ENCODE data around the gene UNC79. TPM values are rescaled to one million over a fixed set of nuclear protein-coding genes. Genes with fewer than 3 reads are reported as not detected.

UNC79 gene
- total RNA-seq, 4 donors from 2014 or later, result 0.14 to 0.32 TPM; not detected in 2

DNA sequence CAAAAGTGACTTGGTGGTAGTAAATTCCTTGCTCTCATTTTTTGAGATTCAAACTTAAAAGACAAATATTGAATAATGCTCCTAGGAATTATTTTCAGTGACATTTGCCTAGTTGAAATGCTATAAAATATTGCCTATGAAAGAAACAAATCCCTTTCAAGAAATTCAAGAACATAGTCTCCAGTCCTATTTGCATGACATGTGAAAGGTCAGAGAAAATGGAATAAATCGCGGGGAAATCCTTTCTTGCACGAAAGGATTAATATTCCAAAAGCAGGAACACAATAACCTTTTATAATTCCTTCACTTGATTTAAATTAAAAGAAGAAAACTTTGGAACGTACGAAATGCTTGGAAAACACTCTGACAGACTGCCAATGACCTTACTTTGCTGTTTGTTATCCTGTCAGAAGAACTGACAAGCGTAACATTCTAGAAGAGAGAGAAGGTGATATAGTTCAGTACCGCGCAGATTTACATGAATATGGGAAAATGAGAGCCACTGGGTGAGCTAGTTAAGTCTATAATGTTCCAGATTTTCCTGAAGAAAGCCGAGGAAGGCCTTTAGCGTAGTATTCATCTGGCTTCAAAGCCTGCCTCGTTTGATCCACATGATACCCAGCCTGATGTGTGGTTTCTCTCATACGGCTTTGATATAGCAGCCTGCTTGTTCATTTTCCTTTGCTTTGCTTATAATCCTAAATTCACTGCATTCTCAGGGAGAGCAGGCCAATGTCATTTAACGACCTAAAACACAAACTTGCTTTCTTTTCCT, 254.6 kb downstream of the UNC79 start:
- Histone ChIP-seq H3K36me3 (no peaks in the 10 kb centered on the region), H3K27ac (no peak overlapping the region), H3K4me3 (no peak overlapping the region), H3K9me3 (no peaks in the 10 kb centered on the region), H3K4me1 (no peaks in the 10 kb centered on the region), H3K27me3 (no peaks in the 10 kb centered on the region)
- intact Hi-C loops (cut with DNase I; ENCODE audit: low total_unique reads) (no loop called here), in situ Hi-C loops (cut with MboI; ENCODE audit: low pct_ligation_motif_present in 1 of 4, low pct_unique_long_range_greater_than_20kb in 1 of 4, low sequenced_read_pairs in 3 of 4) (no loop called here)
- no peak for DNase-seq
- no peak for TF ChIP-seq POLR2AphosphoS5 (IDR thresholded peaks at IDR 0.05)
- TF ChIP-seq, protein P1, sequence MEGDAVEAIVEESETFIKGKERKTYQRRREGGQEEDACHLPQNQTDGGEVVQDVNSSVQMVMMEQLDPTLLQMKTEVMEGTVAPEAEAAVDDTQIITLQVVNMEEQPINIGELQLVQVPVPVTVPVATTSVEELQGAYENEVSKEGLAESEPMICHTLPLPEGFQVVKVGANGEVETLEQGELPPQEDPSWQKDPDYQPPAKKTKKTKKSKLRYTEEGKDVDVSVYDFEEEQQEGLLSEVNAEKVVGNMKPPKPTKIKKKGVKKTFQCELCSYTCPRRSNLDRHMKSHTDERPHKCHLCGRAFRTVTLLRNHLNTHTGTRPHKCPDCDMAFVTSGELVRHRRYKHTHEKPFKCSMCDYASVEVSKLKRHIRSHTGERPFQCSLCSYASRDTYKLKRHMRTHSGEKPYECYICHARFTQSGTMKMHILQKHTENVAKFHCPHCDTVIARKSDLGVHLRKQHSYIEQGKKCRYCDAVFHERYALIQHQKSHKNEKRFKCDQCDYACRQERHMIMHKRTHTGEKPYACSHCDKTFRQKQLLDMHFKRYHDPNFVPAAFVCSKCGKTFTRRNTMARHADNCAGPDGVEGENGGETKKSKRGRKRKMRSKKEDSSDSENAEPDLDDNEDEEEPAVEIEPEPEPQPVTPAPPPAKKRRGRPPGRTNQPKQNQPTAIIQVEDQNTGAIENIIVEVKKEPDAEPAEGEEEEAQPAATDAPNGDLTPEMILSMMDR (IDR thresholded peaks at IDR 0.05), result no peak
- no peak for TF ChIP-seq POLR2A (IDR thresholded peaks at IDR 0.05)
- TF ChIP-seq EP300 (IDR thresholded peaks at IDR 0.05; ENCODE audit: low read depth), result no peak
- WGBS, 2 donors (ENCODE audit: low coverage in 1 of 2), result 78 to 80% methylated on average over 13 of the region's 13 CpGs

DNA sequence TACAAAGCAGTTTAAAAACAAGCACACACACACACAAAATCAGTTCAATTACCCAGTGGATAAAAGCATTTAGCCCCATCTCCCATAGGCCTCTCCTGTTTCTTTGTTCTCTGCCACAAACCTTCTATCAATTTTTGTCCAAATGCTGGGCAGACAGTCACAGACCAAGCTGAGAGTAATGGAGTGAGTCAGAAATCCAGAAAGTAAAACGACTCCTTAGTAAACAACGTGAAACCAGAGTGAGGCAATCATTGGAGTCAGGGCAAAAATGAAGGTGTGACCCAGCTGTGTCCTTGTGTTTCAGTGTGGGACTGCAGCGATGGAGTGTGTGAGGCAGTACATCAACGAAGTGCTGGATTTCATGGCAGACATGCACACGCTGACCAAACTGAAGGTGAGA, 255.5 kb downstream of the UNC79 start:
- in situ Hi-C loops (cut with MboI; ENCODE audit: low pct_ligation_motif_present in 1 of 4, low pct_unique_long_range_greater_than_20kb in 1 of 4, low sequenced_read_pairs in 3 of 4), result no loop called here
- WGBS, 2 donors (ENCODE audit: low coverage in 1 of 2), result 30 to 48% methylated on average over 2 to 5 of the region's 5 CpGs
- H3K36me3 ChIP-seq, result no peaks in the 10 kb centered on the region
- TF ChIP-seq POLR2A (IDR thresholded peaks at IDR 0.05) (no peak), POLR2AphosphoS5 (IDR thresholded peaks at IDR 0.05) (no peak), EP300 (IDR thresholded peaks at IDR 0.05; ENCODE audit: low read depth) (no peak)
- TF ChIP-seq, protein P1 (IDR thresholded peaks at IDR 0.05), result no peak
- no peaks in the 10 kb centered on the region for H3K9me3 ChIP-seq
- no peak for DNase-seq
- no peaks in the 10 kb centered on the region for H3K4me1 ChIP-seq
- no peaks in the 10 kb centered on the region for H3K27me3 ChIP-seq
- H3K4me3 ChIP-seq, result no peak overlapping the region
- intact Hi-C loops (cut with DNase I; ENCODE audit: low total_unique reads), result no loop called here
- H3K27ac ChIP-seq, result no peak overlapping the region

DNA sequence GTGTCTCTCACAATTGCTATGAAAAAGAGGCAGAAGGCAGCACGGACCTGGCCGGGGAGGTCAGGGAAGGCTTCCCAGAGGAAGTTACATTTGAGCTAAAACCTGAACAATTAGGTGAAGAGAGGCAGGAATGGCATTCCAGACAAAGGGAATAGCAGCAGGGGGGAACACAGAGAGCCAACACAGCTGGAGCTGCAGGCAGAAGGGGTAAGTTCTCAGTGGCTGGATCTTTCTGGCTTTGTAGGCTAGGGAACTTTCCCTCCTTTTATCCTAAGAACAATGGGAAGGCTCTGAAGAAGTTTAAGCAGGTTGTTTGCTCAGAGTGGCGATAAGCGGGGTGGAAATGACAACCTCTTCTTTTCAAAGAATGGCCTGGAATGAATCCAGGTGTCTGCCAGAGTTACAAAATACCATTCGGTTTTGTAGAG, 257.5 kb downstream of the UNC79 start:
- WGBS, 2 donors (ENCODE audit: low coverage in 1 of 2), result 35 to 52% methylated on average over 5 of the region's 5 CpGs
- Histone ChIP-seq H3K9me3 (no peaks in the 10 kb centered on the region), H3K27ac (no peak overlapping the region), H3K36me3 (no peaks in the 10 kb centered on the region), H3K4me3 (no peak overlapping the region), H3K27me3 (no peaks in the 10 kb centered on the region), H3K4me1 (no peaks in the 10 kb centered on the region)
- no peak for DNase-seq
- intact Hi-C loops (cut with DNase I; ENCODE audit: low total_unique reads), result no loop called here
- in situ Hi-C loops (cut with MboI; ENCODE audit: low pct_ligation_motif_present in 1 of 4, low pct_unique_long_range_greater_than_20kb in 1 of 4, low sequenced_read_pairs in 3 of 4), result no loop called here
- TF ChIP-seq EP300 (IDR thresholded peaks at IDR 0.05; ENCODE audit: low read depth) (no peak), POLR2AphosphoS5 (IDR thresholded peaks at IDR 0.05) (no peak), POLR2A (IDR thresholded peaks at IDR 0.05) (no peak)
- TF ChIP-seq, protein P1 (IDR thresholded peaks at IDR 0.05), result no peak

DNA sequence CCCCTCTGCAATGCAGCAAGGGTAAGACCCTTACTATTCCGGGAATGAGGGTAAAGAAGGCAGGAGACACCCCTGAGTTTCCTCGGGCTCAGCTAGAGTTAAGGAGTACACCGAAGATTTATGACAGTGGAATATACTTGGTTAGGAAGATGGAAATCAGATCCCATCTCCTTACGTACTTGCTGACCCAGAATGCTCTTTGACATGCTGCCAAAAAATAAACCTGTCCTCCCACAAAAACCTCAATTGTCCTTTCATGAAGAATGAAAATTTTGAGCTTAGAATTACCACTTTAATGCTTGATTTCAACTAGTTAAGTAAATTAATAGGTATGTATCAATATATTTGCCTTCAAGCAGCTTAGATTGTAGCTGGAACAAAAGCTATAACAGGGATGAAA, 258.1 kb downstream of the UNC79 start:
- no peaks in the 10 kb centered on the region for H3K9me3 ChIP-seq
- no peak for DNase-seq
- no peak overlapping the region for H3K4me3 ChIP-seq
- TF ChIP-seq EP300 (IDR thresholded peaks at IDR 0.05; ENCODE audit: low read depth), result no peak
- no peak for TF ChIP-seq POLR2A (IDR thresholded peaks at IDR 0.05)
- TF ChIP-seq, protein P1 (IDR thresholded peaks at IDR 0.05), result no peak
- no peak for TF ChIP-seq POLR2AphosphoS5 (IDR thresholded peaks at IDR 0.05)
- H3K27ac ChIP-seq, result no peak overlapping the region
- intact Hi-C loops (cut with DNase I; ENCODE audit: low total_unique reads), result no loop called here
- in situ Hi-C loops (cut with MboI; ENCODE audit: low pct_ligation_motif_present in 1 of 4, low pct_unique_long_range_greater_than_20kb in 1 of 4, low sequenced_read_pairs in 3 of 4), result no loop called here
- H3K36me3 ChIP-seq, result no peaks in the 10 kb centered on the region
- WGBS, 2 donors (ENCODE audit: low coverage in 1 of 2), result 44% methylated on average over 3 to 4 of the region's 4 CpGs
- H3K27me3 ChIP-seq, result no peaks in the 10 kb centered on the region
- no peaks in the 10 kb centered on the region for H3K4me1 ChIP-seq

All from transverse colon (tissue), 4 donors.